Tibial nerve (tissue), 4 donors: ENCODE results near the gene MYO3B. TPM values are rescaled to one million over a fixed set of nuclear protein-coding genes. Genes with fewer than 3 reads are reported as not detected.

ENCODE experiments used
- DNase-seq, 2 donors: peaks; one replicate each; pipeline ENCODE4 v3.0.0-alpha.2; 2019; ENCODE audit warnings: low spot score in 2 of 2
- H3K27ac ChIP-seq, 4 donors: fragments of 200-600 bp; sonication (generic) in 3 of 4; one replicate each; pipeline ENCODE4 v1.5.1; 2017 to 2019; ENCODE audit warnings: mild to moderate bottlenecking in 1 of 4
- H3K27me3 ChIP-seq, 2 donors: fragments of 200-600 bp; sonication (generic) in 1 of 2; one replicate each; pipeline versions ENCODE4 v1.5.1 to v1.6.0; 2017 to 2019
- H3K36me3 ChIP-seq, 3 donors: fragments of 200-600 bp; sonication (generic); one replicate each; pipeline ENCODE4 v1.5.1; 2018 to 2019
- H3K4me1 ChIP-seq, 4 donors: fragments of 200-600 bp; sonication (generic) in 3 of 4; one replicate each; pipeline ENCODE4 v1.5.1; 2017 to 2019
- H3K4me3 ChIP-seq, 4 donors: fragments of 200-600 bp; sonication (generic) in 3 of 4; one replicate each; pipeline ENCODE4 v1.5.1; 2017 to 2019; ENCODE audit warnings: mild to moderate bottlenecking in 1 of 4, moderate library complexity in 1 of 4
- H3K9me3 ChIP-seq, 4 donors: fragments of 200-600 bp; sonication (generic) in 3 of 4; one replicate each; pipeline ENCODE4 v1.5.1; 2017 to 2019
- CTCF ChIP-seq, 5 experiments: fragments of 200-600 bp in 3 of 5; fragments of 450-650 bp in 2 of 5; sonication (generic) in 3 of 5; IDR thresholded peaks; one replicate each; pipeline ENCODE4 v1.5.1; 2016 to 2019; ENCODE audit warnings: antibody characterized with exemption in 5 of 5, mild to moderate bottlenecking in 3 of 5, moderate library complexity in 2 of 5
- EP300 ChIP-seq, 2 donors: sonication (generic); formaldehyde crosslinking; IDR thresholded peaks; one replicate each; pipeline ENCODE4 v1.6.1; 2017; ENCODE audit warnings: antibody characterized with exemption in 2 of 2, mild to moderate bottlenecking in 1 of 2
- POLR2A ChIP-seq, 2 donors: fragments of 450-650 bp; IDR thresholded peaks; one replicate each; pipeline ENCODE4 v1.6.1; 2017; ENCODE audit warnings: antibody characterized with exemption in 2 of 2, mild to moderate bottlenecking in 2 of 2, moderate library complexity in 2 of 2
- WGBS, 2 donors: methylation state at CpG; one replicate each; pipeline ENCODE4 v1.1.5; 2018; 5-methylcytosine and 5-hydroxymethylcytosine counted together
- total RNA-seq, 4 donors: library from RNA; depleted of rRNA; stranded (reverse); fragments of >200 nt; gene quantifications; one replicate each; pipeline ENCODE4 v1.1.0, GENCODE V29; 2016

The MYO3B gene
- total RNA-seq, 4 donors from 2014 or later, result 0.22 to 0.63 (median 0.39) TPM; not detected in 1

- DNase-seq, result no peak
- Histone ChIP-seq H3K27me3 (no peaks in the 10 kb centered on the region), H3K9me3 (peaks cover 0 to 8% (median 0%) of the 10 kb centered on the region in 4 donors), H3K4me3 (no peak overlapping the region), H3K4me1 (no peaks in the 10 kb centered on the region), H3K36me3 (no peaks in the 10 kb centered on the region), H3K27ac (no peak overlapping the region)
- TF ChIP-seq POLR2A (IDR thresholded peaks at IDR 0.05), result no peak
- TF ChIP-seq EP300 (IDR thresholded peaks at IDR 0.05), result no peak
- TF ChIP-seq CTCF (IDR thresholded peaks at IDR 0.05), result no peak
- 79 to 81% methylated on average over 4 of the region's 4 CpGs for WGBS, 2 donors
Measured at GRCh38 chr2:170461889-170462288, 283.9 kb downstream of the MYO3B start.

GRCh38 chr2:170462433-170463205 is 284.7 kb downstream of the MYO3B start:
- H3K36me3 ChIP-seq, result no peaks in the 10 kb centered on the region
- WGBS, 2 donors, result 59 to 63% methylated on average over 8 of the region's 8 CpGs

GRCh38 chr2:170463206-170463537 is 285.2 kb downstream of the MYO3B start:
- H3K9me3 ChIP-seq, result peaks cover 0 to 8% (median 0%) of the 10 kb centered on the region in 4 donors
- 92 to 95% methylated on average over 4 of the region's 4 CpGs for WGBS, 2 donors
- H3K36me3 ChIP-seq, result no peaks in the 10 kb centered on the region
- no peak for DNase-seq
- H3K27me3 ChIP-seq, result no peaks in the 10 kb centered on the region
- H3K27ac ChIP-seq, result no peak overlapping the region
- TF ChIP-seq CTCF (IDR thresholded peaks at IDR 0.05) (no peak), EP300 (IDR thresholded peaks at IDR 0.05) (no peak), POLR2A (IDR thresholded peaks at IDR 0.05) (no peak)
- H3K4me1 ChIP-seq, result no peaks in the 10 kb centered on the region
- H3K4me3 ChIP-seq, result no peak overlapping the region

More at GRCh38 chr2:170462433-170463205, 284.7 kb downstream of the MYO3B start:
- no peak for TF ChIP-seq EP300 (IDR thresholded peaks at IDR 0.05)
- no peaks in the 10 kb centered on the region for H3K4me1 ChIP-seq
- peaks cover 0 to 8% (median 0%) of the 10 kb centered on the region in 4 donors for H3K9me3 ChIP-seq
- H3K4me3 ChIP-seq, result no peak overlapping the region
- no peak for DNase-seq
- no peaks in the 10 kb centered on the region for H3K27me3 ChIP-seq
- no peak overlapping the region for H3K27ac ChIP-seq

GRCh38 chr2:170464268-170464667 is 286.3 kb downstream of the MYO3B start:
- Histone ChIP-seq H3K4me3 (no peak overlapping the region), H3K36me3 (no peaks in the 10 kb centered on the region), H3K9me3 (peaks cover 0 to 7% (median 0%) of the 10 kb centered on the region in 4 donors), H3K27me3 (no peaks in the 10 kb centered on the region), H3K4me1 (no peaks in the 10 kb centered on the region), H3K27ac (no peak overlapping the region)
- no peak for DNase-seq
- 94 to 95% methylated on average over 5 of the region's 5 CpGs for WGBS, 2 donors
- TF ChIP-seq EP300 (IDR thresholded peaks at IDR 0.05), result no peak
- no peak for TF ChIP-seq CTCF (IDR thresholded peaks at IDR 0.05)
- no peak for TF ChIP-seq POLR2A (IDR thresholded peaks at IDR 0.05)

- H3K4me3 ChIP-seq, result no peak overlapping the region
- no peaks in the 10 kb centered on the region for H3K36me3 ChIP-seq
- WGBS, 2 donors, result 42 to 47% methylated on average over 4 of the region's 4 CpGs
- no peaks in the 10 kb centered on the region for H3K27me3 ChIP-seq
- no peak overlapping the region for H3K27ac ChIP-seq
- DNase-seq, result no peak
- no peaks in the 10 kb centered on the region for H3K4me1 ChIP-seq
- H3K9me3 ChIP-seq, result peaks cover 0 to under 1% (median 0%) of the 10 kb centered on the region in 4 donors
- TF ChIP-seq CTCF (IDR thresholded peaks at IDR 0.05) (no peak), EP300 (IDR thresholded peaks at IDR 0.05) (no peak), POLR2A (IDR thresholded peaks at IDR 0.05) (no peak)
Measured at GRCh38 chr2:170465241-170465640, 287.3 kb downstream of the MYO3B start.
